Smooth muscle cell of the brain vasculature (primary cell): ENCODE measurements around the gene THRAP3.
"Not testable (repeated sequence)": the region's sequence is repeated elsewhere in the genome, so short reads cannot be mapped to it uniquely, and the experiment has no call there.

Experiments used
- DNase-seq: peaks from one replicate; pipeline ENCODE4 v3.0.0-alpha.2; 2012; ENCODE audit warnings: low read depth, low spot score

Gene THRAP3

GRCh38 chr1:36251794-36252481 lies 27.7 kb downstream of the THRAP3 start:
- DNase-seq: no peak

GRCh38 chr1:36252482-36252824 lies 28.2 kb downstream of the THRAP3 start:
- not testable (repeated sequence) for DNase-seq

- no peak for DNase-seq
These were observed 29.1 kb downstream of the THRAP3 start for GRCh38 chr1:36253161-36253862.

- DNase-seq: no peak
These were observed 32.5 kb downstream of the THRAP3 start for GRCh38 chr1:36256558-36257374.

- no peak for DNase-seq
These were observed 33.1 kb downstream of the THRAP3 start for GRCh38 chr1:36257375-36257767.

GRCh38 chr1:36258960-36259344 lies 34.7 kb downstream of the THRAP3 start:
- DNase-seq: no peak

GRCh38 chr1:36268981-36269380 lies 44.7 kb downstream of the THRAP3 start:
- no peak for DNase-seq

- DNase-seq: no peak
These were observed 45.2 kb downstream of the THRAP3 start for GRCh38 chr1:36269408-36269838.

GRCh38 chr1:36273024-36273423 lies 48.8 kb downstream of the THRAP3 start:
- DNase-seq: no peak

GRCh38 chr1:36274201-36274600 lies 50.0 kb downstream of the THRAP3 start:
- DNase-seq: no peak

GRCh38 chr1:36276688-36277087 lies 52.4 kb downstream of the THRAP3 start:
- no peak for DNase-seq

GRCh38 chr1:36279110-36279788 lies 55.0 kb downstream of the THRAP3 start:
- DNase-seq: no peak

- no peak for DNase-seq
These were observed 55.6 kb downstream of the THRAP3 start for GRCh38 chr1:36279789-36280296.

- no peak for DNase-seq
These were observed 59.8 kb downstream of the THRAP3 start for GRCh38 chr1:36284061-36284460.

GRCh38 chr1:36284517-36284916 lies 60.3 kb downstream of the THRAP3 start:
- DNase-seq: no peak

- DNase-seq: peak; percentile 84
These were observed 61.3 kb downstream of the THRAP3 start for GRCh38 chr1:36285443-36286101.

- no peak for DNase-seq
These were observed 62.6 kb downstream of the THRAP3 start for GRCh38 chr1:36286802-36287201.

GRCh38 chr1:36287595-36287994 lies 63.4 kb downstream of the THRAP3 start:
- DNase-seq: no peak

GRCh38 chr1:36295390-36295789 lies 71.1 kb downstream of the THRAP3 start:
- DNase-seq: no peak

- no peak for DNase-seq
These were observed 72.8 kb downstream of the THRAP3 start for GRCh38 chr1:36297062-36297461.

GRCh38 chr1:36298640-36299039 lies 74.4 kb downstream of the THRAP3 start:
- DNase-seq: no peak
